GM12865 (cell line): Measurements from ENCODE around the gene BTN2A1.
"Not testable (repeated sequence)": the region's sequence is repeated elsewhere in the genome, so short reads cannot be mapped to it uniquely, and the experiment has no call there.

Experiments
- DNase-seq: peaks from one replicate; pipeline ENCODE4 v3.0.0; 2010; ENCODE audit warnings: low read depth
- H3K4me3 ChIP-seq: 2 replicates; pipeline ENCODE4 v1.5.1; 2011; ENCODE audit warnings: mild to moderate bottlenecking, low read depth, low read length, control low read depth
- CTCF ChIP-seq: IDR thresholded peaks from 2 replicates; pipeline ENCODE4 v1.5.1; 2011; ENCODE audit warnings: low read length, control low read depth, low read depth, inconsistent platforms; ENCODE audit not compliant: insufficient read depth; ENCODE audit errors: missing control alignments

The BTN2A1 gene

GRCh38 chr6:26502165-26502564 lies 44.4 kb downstream of the BTN2A1 start:
- DNase-seq = peak; percentile 70
- TF ChIP-seq CTCF = no peak
- H3K4me3 ChIP-seq = peak overlapping the region; percentile 37

- DNase-seq = no peak
- TF ChIP-seq CTCF = no peak
- H3K4me3 ChIP-seq = no peak overlapping the region
Measured at GRCh38 chr6:26502626-26503025, 44.9 kb downstream of the BTN2A1 start.

GRCh38 chr6:26507658-26508057 lies 49.9 kb downstream of the BTN2A1 start:
- DNase-seq = no peak
- TF ChIP-seq CTCF = no peak
- H3K4me3 ChIP-seq = no peak overlapping the region

- DNase-seq, H3K4me3 ChIP-seq: not testable (repeated sequence)
Measured at GRCh38 chr6:26511033-26511432, 53.3 kb downstream of the BTN2A1 start.

- DNase-seq = no peak
- no peak for TF ChIP-seq CTCF
- no peak overlapping the region for H3K4me3 ChIP-seq
Measured at GRCh38 chr6:26514984-26515383, 57.2 kb downstream of the BTN2A1 start.

- TF ChIP-seq CTCF = no peak
- H3K4me3 ChIP-seq = no peak overlapping the region
- DNase-seq = no peak
Measured at GRCh38 chr6:26516481-26517427, 59.0 kb downstream of the BTN2A1 start.
